SU-DHL-6 (cell line): ENCODE data around the gene DLX5.

Source experiments
- CTCF ChIP-seq: fragments of 200-600 bp; sonication (generic); IDR thresholded peaks from one replicate; pipeline ENCODE4 v1.5.1; 2017; ENCODE audit warnings: antibody characterized with exemption, mild to moderate bottlenecking, low read length, moderate library complexity; ENCODE audit not compliant: insufficient read depth, poor library complexity, severe bottlenecking
- EZH2phosphoT487 ChIP-seq: fragments of 200-600 bp; sonication (generic), shearing (Covaris generic); conservative IDR thresholded peaks from 2 replicates; pipeline ENCODE4 v1.6.1; 2018; ENCODE audit warnings: mild to moderate bottlenecking, antibody characterized with exemption, low read length, moderate library complexity, mixed read lengths

- TF ChIP-seq CTCF (no peak), EZH2phosphoT487 (no peak)
These were observed 14.9 kb upstream of the DLX5 start for GRCh38 chr7:97039374-97040065.
